ENCODE results near the gene GNAI3. TPM values are rescaled to one million over a fixed set of nuclear protein-coding genes. Genes with fewer than 3 reads are reported as not detected.

Gene GNAI3
- total RNA-seq, 2 donors from 2014 or later = 5.4 to 9.3 TPM

DNA sequence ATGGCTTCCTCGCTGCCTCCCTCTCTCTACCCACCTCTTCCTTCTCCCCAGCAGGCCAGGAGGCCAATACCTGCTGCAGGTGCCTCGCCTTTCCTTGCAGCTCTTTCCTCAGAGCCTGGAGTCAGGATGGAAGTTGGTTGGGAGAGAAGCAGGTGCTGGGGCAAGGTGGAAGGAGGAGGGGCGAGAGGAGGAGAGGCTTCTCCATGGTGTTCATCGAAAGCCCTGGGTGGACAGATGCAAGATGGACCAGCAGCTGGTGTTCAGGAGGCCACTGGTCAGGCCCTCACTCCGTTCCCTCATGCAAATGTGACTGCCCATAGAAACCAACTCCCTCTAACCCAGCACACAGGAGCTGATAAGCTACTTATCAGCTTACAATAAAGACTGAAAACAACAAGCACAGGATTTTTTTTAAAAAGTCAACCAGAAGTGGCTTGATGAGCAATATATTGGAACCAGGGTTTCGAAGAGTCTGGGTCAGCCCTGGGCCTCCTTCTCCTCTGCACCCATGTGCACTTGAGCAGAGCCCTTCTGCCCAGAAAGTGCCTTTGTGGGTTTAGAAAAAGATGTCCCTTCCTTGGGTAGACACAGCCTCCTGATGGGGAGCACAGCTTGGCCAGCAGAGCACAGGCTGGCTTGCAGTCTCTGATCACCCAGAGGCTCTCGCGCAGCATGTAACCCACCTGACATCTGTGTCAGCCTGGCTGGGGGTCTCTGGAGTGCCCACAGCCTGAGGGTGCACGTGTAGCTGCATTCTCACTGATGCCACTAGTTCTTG lies 90.8 kb downstream of the GNAI3 start:
- DNase-seq (ENCODE audit: low spot score) = no peak
- no peaks in the 10 kb centered on the region for H3K27me3 ChIP-seq (replicated peaks; ENCODE audit: insufficient read depth)
- H3K4me1 ChIP-seq (ENCODE audit: control insufficient read depth in 1 of 2, low read depth in 2 of 2) = peaks cover 4 to 10% of the 10 kb centered on the region in 2 donors
- H3K36me3 ChIP-seq = no peaks in the 10 kb centered on the region
- no peaks in the 10 kb centered on the region for H3K9me3 ChIP-seq
- no peak for TF ChIP-seq CTCF (IDR thresholded peaks at IDR 0.05)
- no peak for ATAC-seq (ENCODE audit: insufficient number of reproducible peaks, low FRiP score, low read depth)
- H3K4me3 ChIP-seq = no peak overlapping the region
- H3K27ac ChIP-seq = no peak overlapping the region

DNA sequence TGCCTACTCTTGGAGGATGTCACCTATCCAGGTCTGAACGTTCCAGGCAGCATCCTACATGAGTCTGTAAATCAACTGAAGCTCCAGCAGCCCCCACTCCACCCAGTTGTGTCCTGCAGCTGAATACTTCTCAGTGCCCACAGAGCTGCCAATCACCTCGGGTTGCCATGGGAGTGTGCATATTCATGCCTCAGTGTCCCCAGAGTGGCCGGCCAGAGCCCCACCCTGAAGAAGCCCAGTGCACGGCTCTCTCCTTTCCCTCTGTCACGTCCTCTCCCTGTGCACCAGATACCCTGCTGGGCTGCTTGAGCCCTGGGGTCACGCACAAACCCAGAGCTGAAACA lies 91.4 kb downstream of the GNAI3 start:
- no peaks in the 10 kb centered on the region for H3K27me3 ChIP-seq (replicated peaks; ENCODE audit: insufficient read depth)
- H3K4me3 ChIP-seq = no peak overlapping the region
- H3K4me1 ChIP-seq (ENCODE audit: control insufficient read depth in 1 of 2, low read depth in 2 of 2) = peaks cover 4 to 10% of the 10 kb centered on the region in 2 donors
- H3K36me3 ChIP-seq = no peaks in the 10 kb centered on the region
- no peak overlapping the region for H3K27ac ChIP-seq
- H3K9me3 ChIP-seq = no peaks in the 10 kb centered on the region
- no peak for ATAC-seq (ENCODE audit: insufficient number of reproducible peaks, low FRiP score, low read depth)
- no peak for TF ChIP-seq CTCF (IDR thresholded peaks at IDR 0.05)
- DNase-seq (ENCODE audit: low spot score) = no peak

DNA sequence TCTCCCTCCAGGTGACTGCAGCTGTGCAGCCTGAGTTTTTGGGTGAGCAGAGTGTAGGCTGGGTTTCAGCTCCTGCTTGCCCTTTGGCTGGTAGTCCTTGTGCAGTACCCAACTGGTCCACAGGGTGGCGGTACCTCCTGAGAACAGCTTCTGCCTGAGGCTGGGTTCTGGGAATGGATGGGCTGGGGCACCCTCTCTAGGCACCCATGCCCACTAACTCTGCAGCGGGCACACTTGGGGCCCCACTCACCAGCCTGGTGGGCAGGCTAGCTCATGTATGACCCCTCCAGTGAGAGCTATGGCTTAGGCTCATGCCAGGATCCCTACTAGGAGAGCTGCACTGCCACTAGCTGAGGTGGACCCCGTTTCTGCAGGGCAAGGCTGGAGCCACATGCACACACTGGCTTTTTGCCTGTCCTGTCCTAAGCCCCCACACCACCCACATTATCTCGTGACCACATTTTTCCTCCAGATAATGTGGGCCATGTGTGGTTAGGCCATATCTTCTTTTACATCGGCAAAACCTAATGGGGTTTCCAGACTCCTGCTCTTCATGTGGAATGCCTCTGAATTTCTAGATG lies 92.0 kb downstream of the GNAI3 start:
- DNase-seq (ENCODE audit: low spot score) (peak; percentile 67), ATAC-seq (ENCODE audit: insufficient number of reproducible peaks, low FRiP score, low read depth) (no peak)
- Histone ChIP-seq H3K4me1 (ENCODE audit: control insufficient read depth in 1 of 2, low read depth in 2 of 2) (peaks cover 4 to 10% of the 10 kb centered on the region in 2 donors), H3K36me3 (no peaks in the 10 kb centered on the region), H3K27ac (no peak overlapping the region), H3K4me3 (no peak overlapping the region), H3K9me3 (no peaks in the 10 kb centered on the region), H3K27me3 (replicated peaks; ENCODE audit: insufficient read depth) (no peaks in the 10 kb centered on the region)
- TF ChIP-seq CTCF (IDR thresholded peaks at IDR 0.05) = peak; percentile 97

DNA sequence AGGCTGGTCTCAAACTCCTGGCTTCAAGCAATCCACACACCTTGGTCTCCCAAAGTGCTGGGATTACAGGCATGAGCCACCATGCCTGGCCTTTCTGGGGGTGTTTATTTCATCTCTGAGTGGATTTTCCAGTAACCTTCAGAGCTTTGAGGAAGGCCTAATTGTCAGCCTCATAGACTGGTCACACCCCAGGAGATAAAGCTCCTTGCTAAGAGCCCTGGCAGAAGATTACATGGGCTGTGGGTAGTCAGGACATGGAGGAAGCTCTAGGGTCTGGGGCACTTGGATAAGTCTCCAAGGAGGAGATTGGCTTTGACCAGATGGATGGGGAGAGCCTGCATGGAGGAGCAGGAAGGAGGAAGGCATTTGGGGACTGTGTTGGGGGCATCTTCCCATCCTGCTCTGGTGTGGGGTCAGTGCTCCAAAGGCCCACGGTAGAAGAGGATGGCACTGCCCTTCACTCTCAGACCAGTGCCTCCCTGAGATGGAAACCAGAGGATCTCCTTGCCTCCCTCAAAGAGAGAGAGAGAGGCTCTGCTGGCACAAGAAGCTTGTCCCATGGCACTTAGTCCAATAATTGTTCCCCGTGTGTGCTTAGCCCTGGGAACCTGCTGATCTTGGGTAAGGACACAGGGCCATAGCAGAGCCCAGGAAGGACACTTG lies 92.8 kb downstream of the GNAI3 start:
- no peak for DNase-seq (ENCODE audit: low spot score)
- H3K4me1 ChIP-seq (ENCODE audit: control insufficient read depth in 1 of 2, low read depth in 2 of 2) = peaks cover 0 to 7% of the 10 kb centered on the region in 2 donors
- no peak overlapping the region for H3K4me3 ChIP-seq
- no peak overlapping the region for H3K27ac ChIP-seq
- ATAC-seq (ENCODE audit: insufficient number of reproducible peaks, low FRiP score, low read depth) = no peak
- no peak for TF ChIP-seq CTCF (IDR thresholded peaks at IDR 0.05)
- H3K36me3 ChIP-seq = no peaks in the 10 kb centered on the region
- no peaks in the 10 kb centered on the region for H3K9me3 ChIP-seq
- no peaks in the 10 kb centered on the region for H3K27me3 ChIP-seq (replicated peaks; ENCODE audit: insufficient read depth)

GRCh38 chr1:109641861-109642260 lies 93.4 kb downstream of the GNAI3 start:
- no peaks in the 10 kb centered on the region for H3K36me3 ChIP-seq
- H3K4me1 ChIP-seq (ENCODE audit: control insufficient read depth in 1 of 2, low read depth in 2 of 2) = peaks cover 0 to 3% of the 10 kb centered on the region in 2 donors
- no peak for ATAC-seq (ENCODE audit: insufficient number of reproducible peaks, low FRiP score, low read depth)
- no peak overlapping the region for H3K4me3 ChIP-seq
- TF ChIP-seq CTCF (IDR thresholded peaks at IDR 0.05) = no peak
- H3K27ac ChIP-seq = no peak overlapping the region
- no peaks in the 10 kb centered on the region for H3K27me3 ChIP-seq (replicated peaks; ENCODE audit: insufficient read depth)
- no peaks in the 10 kb centered on the region for H3K9me3 ChIP-seq
- DNase-seq (ENCODE audit: low spot score) = no peak
